GM18907 (cell line): ENCODE measurements around the gene TMEM19.
"Not testable (repeated sequence)": the region's sequence is repeated elsewhere in the genome, so short reads cannot be mapped to it uniquely, and the experiment has no call there.

ENCODE experiments used
- ATAC-seq: cut with Tn5 transposase; IDR thresholded peaks from one replicate; pipeline ENCODE4 v1.9.1; 2021; ENCODE audit warnings: mild to moderate bottlenecking, moderate library complexity; ENCODE audit not compliant: unreplicated experiment

TMEM19 gene

GRCh38 chr12:71664411-71665089, 21.3 kb upstream of the TMEM19 start:
- ATAC-seq, result peak; percentile 25

- ATAC-seq, result no peak
These were observed 20.8 kb upstream of the TMEM19 start for GRCh38 chr12:71665090-71665463.

GRCh38 chr12:71666259-71666658, 19.6 kb upstream of the TMEM19 start:
- ATAC-seq, result no peak

- no peak for ATAC-seq
These were observed 14.6 kb upstream of the TMEM19 start for GRCh38 chr12:71671311-71671710.

GRCh38 chr12:71671816-71672215, 14.1 kb upstream of the TMEM19 start:
- ATAC-seq, result no peak

GRCh38 chr12:71682466-71682865, 3.4 kb upstream of the TMEM19 start:
- no peak for ATAC-seq

GRCh38 chr12:71683633-71684032, 2.2 kb upstream of the TMEM19 start:
- ATAC-seq, result no peak

- ATAC-seq, result no peak
These were observed 1.8 kb upstream of the TMEM19 start for GRCh38 chr12:71684081-71684480.

GRCh38 chr12:71685312-71685906, 473 bp upstream of the TMEM19 start:
- no peak for ATAC-seq

- ATAC-seq, result no peak
These were observed 760 bp downstream of the TMEM19 start for GRCh38 chr12:71686658-71687025.

GRCh38 chr12:71687172-71687571, 1.3 kb downstream of the TMEM19 start:
- not testable (repeated sequence) for ATAC-seq

- no peak for ATAC-seq
These were observed 3.2 kb downstream of the TMEM19 start for GRCh38 chr12:71688961-71689570.

- ATAC-seq, result no peak
These were observed 5.7 kb downstream of the TMEM19 start for GRCh38 chr12:71691504-71692129.

- ATAC-seq, result no peak
These were observed 7.2 kb downstream of the TMEM19 start for GRCh38 chr12:71693126-71693525.

GRCh38 chr12:71693651-71694050, 7.8 kb downstream of the TMEM19 start:
- peak; percentile 16 for ATAC-seq

GRCh38 chr12:71694099-71694820, 8.4 kb downstream of the TMEM19 start:
- peak; percentile 91 for ATAC-seq

GRCh38 chr12:71695782-71696181, 9.9 kb downstream of the TMEM19 start:
- no peak for ATAC-seq

GRCh38 chr12:71702181-71702580, 16.3 kb downstream of the TMEM19 start:
- not testable (repeated sequence) for ATAC-seq

- no peak for ATAC-seq
These were observed 16.7 kb downstream of the TMEM19 start for GRCh38 chr12:71702590-71702989.

- no peak for ATAC-seq
These were observed 17.3 kb downstream of the TMEM19 start for GRCh38 chr12:71703206-71703605.

GRCh38 chr12:71704920-71705319, 19.0 kb downstream of the TMEM19 start:
- no peak for ATAC-seq
